PFSK-1 (cell line): Measurements from ENCODE around the gene STIP1.

ENCODE experiments used
- FOXP2 ChIP-seq: optimal IDR thresholded peaks from 2 replicates; pipeline ENCODE3; 2011; ENCODE audit warnings: borderline replicate concordance, control low read depth, inconsistent platforms; ENCODE audit not compliant: insufficient read depth; ENCODE audit errors: extremely low read length, extremely low read depth
- POLR2AphosphoS5 ChIP-seq: IDR thresholded peaks from 2 replicates; pipeline ENCODE4 v1.6.1; 2012; ENCODE audit warnings: low read depth, mild to moderate bottlenecking, control low read depth, low read length, moderate library complexity
- SIN3A ChIP-seq: IDR thresholded peaks from 2 replicates; pipeline ENCODE4 v1.6.1; 2012; ENCODE audit warnings: mild to moderate bottlenecking, low read length, moderate library complexity, borderline replicate concordance; ENCODE audit not compliant: insufficient read depth
- TAF1 ChIP-seq: IDR thresholded peaks from 2 replicates; pipeline ENCODE4 v1.6.1; 2012; ENCODE audit warnings: low read length, control low read depth, borderline replicate concordance; ENCODE audit not compliant: insufficient read depth
- TF ChIP-seq, protein P1 (sequence below), 2 experiments: IDR thresholded peaks; 2 replicates each; pipeline versions ENCODE4 v1.6.1 to v1.8.0; 2011 to 2012; ENCODE audit warnings: low read depth in 2 of 2, low read length in 2 of 2, control low read depth in 1 of 2, inconsistent platforms in 1 of 2, mild to moderate bottlenecking in 1 of 2, moderate library complexity in 1 of 2; ENCODE audit not compliant: insufficient read depth in 1 of 2

Gene STIP1

DNA sequence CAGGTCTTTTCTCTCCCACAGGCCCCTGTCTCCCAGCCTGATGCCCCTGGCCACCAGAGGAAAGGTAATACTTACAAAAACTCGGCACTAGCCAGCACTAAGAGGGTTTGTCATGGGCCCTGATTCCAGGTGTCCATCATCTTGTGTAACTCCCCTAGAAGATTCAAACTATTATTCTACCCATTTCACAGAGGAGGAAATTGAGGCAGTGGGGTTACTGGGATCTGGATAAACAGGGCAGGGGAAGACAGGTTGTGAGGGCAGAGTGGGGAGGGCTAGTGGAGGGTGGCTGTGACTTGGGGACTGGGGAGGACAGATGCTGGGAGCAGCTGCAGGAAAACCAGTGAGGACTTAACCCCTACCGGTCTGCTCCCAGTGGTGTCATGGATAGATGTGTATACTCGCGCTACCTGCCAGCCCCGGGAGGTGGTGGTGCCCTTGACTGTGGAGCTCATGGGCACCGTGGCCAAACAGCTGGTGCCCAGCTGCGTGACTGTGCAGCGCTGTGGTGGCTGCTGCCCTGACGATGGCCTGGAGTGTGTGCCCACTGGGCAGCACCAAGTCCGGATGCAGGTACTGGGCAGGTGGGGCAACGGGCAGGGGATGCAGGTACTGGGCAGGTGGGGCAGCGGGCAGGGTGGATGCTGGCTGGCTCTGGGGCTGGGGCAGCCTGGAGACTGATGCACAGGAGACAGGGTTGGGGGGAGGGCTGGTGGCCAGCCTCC is 49.6 kb downstream of the STIP1 start:
- TF ChIP-seq SIN3A = no peak
- TF ChIP-seq TAF1 = no peak
- TF ChIP-seq, protein P1, sequence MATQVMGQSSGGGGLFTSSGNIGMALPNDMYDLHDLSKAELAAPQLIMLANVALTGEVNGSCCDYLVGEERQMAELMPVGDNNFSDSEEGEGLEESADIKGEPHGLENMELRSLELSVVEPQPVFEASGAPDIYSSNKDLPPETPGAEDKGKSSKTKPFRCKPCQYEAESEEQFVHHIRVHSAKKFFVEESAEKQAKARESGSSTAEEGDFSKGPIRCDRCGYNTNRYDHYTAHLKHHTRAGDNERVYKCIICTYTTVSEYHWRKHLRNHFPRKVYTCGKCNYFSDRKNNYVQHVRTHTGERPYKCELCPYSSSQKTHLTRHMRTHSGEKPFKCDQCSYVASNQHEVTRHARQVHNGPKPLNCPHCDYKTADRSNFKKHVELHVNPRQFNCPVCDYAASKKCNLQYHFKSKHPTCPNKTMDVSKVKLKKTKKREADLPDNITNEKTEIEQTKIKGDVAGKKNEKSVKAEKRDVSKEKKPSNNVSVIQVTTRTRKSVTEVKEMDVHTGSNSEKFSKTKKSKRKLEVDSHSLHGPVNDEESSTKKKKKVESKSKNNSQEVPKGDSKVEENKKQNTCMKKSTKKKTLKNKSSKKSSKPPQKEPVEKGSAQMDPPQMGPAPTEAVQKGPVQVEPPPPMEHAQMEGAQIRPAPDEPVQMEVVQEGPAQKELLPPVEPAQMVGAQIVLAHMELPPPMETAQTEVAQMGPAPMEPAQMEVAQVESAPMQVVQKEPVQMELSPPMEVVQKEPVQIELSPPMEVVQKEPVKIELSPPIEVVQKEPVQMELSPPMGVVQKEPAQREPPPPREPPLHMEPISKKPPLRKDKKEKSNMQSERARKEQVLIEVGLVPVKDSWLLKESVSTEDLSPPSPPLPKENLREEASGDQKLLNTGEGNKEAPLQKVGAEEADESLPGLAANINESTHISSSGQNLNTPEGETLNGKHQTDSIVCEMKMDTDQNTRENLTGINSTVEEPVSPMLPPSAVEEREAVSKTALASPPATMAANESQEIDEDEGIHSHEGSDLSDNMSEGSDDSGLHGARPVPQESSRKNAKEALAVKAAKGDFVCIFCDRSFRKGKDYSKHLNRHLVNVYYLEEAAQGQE (IDR thresholded peaks at IDR 0.05; ENCODE audit: insufficient read depth in 1 of 2, low read depth in 2 of 2, low read length in 2 of 2) = no peak
- TF ChIP-seq FOXP2 = no peak
- no peak for TF ChIP-seq POLR2AphosphoS5

DNA sequence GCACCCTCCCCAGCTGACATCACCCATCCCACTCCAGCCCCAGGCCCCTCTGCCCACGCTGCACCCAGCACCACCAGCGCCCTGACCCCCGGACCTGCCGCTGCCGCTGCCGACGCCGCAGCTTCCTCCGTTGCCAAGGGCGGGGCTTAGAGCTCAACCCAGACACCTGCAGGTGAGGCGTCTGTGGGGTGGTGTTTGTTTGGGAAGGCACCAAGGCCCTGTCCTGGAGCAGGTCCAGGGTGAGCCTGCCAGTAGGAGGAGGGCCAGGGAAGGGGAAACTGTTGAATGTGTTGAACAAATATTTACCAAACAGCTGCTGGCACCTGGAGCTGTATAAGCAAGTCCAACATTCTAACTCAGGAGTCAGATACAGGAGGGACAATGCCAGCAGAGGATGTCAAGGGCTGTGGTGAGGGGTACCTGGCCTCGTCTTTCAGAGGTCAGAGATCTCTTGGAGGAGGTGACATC is 51.5 kb downstream of the STIP1 start:
- TF ChIP-seq, protein P1 (IDR thresholded peaks at IDR 0.05; ENCODE audit: insufficient read depth in 1 of 2, low read depth in 2 of 2, low read length in 2 of 2) = no peak
- TF ChIP-seq POLR2AphosphoS5 = no peak

DNA sequence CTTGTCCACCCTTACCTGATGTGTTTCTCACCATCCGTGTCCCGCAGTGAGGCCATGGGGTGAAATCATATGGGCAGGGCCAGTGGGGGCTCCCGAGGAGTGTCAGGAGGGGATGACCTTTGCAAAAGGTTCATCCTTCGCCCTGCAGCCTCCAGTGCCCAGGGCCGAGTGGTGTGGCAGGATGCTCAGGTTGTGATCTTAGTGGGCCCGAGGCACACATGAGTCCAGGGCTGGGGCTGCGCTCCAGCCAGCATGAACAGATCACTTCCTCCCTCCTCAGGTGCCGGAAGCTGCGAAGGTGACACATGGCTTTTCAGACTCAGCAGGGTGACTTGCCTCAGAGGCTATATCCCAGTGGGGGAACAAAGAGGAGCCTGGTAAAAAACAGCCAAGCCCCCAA is 52.1 kb downstream of the STIP1 start:
- TF ChIP-seq, protein P1 (IDR thresholded peaks at IDR 0.05; ENCODE audit: insufficient read depth in 1 of 2, low read depth in 2 of 2, low read length in 2 of 2) = no peak
- TF ChIP-seq SIN3A = no peak
- no peak for TF ChIP-seq FOXP2
- no peak for TF ChIP-seq TAF1
- no peak for TF ChIP-seq POLR2AphosphoS5

DNA sequence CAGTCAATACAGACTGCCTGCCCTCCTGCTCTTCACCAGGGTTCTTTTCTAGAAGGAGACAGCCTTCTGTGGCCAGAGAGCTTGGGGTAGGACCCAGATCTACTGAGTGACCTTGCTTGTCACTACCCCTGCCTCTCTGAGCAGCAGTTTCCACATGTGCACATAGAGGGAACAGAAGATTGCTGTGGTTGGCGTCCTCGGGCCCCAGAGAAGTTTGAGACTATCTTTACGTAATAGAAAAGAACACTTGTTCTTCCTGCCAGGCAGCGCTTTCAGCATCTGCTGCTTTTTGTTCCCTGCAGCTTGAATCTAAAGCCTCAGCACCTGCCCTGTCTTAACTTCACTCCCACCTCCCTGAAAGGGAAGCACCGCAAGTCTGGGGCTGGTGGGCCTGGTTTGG is 53.0 kb downstream of the STIP1 start:
- TF ChIP-seq FOXP2 (no peak), TAF1 (no peak), SIN3A (no peak), POLR2AphosphoS5 (no peak)
- TF ChIP-seq, protein P1 (IDR thresholded peaks at IDR 0.05; ENCODE audit: insufficient read depth in 1 of 2, low read depth in 2 of 2, low read length in 2 of 2) = no peak
